ENCODE results near the gene DNAJC3.

Gene DNAJC3

DNA sequence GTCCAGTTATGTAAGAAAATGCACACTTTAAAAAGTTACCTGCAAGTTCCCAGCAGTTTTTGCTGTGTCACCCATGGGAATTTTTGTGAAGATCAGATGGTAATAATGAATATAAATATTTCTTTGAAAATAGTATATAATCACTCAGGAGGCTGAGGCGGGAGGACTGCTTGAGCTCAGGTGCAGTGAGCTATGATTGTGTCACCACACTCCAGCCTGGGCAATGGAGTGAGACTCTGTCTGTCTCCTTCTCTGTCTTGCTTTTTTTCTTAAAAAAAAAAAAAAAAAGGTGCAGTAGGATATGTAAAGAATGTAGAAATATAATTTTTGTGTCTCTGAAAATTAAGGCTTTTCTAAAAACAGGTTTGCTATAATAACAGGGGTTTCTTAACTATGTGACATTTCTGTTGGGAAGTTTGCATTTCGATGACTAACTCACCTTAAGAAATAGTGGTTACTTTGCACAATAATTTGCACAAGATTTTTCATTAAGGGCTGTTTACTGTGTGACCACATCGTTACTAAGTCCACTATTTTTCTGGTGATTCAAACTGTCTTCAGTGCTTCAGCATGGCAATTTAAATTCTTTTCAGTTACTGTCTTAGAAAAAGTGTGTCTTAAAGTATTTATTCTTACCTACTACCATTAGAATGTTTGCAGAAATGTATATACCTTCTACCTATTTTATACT, 37.3 kb downstream of the DNAJC3 start:
- DNase-seq (ENCODE audit: low read depth), result no peak
- TF ChIP-seq, protein P1, sequence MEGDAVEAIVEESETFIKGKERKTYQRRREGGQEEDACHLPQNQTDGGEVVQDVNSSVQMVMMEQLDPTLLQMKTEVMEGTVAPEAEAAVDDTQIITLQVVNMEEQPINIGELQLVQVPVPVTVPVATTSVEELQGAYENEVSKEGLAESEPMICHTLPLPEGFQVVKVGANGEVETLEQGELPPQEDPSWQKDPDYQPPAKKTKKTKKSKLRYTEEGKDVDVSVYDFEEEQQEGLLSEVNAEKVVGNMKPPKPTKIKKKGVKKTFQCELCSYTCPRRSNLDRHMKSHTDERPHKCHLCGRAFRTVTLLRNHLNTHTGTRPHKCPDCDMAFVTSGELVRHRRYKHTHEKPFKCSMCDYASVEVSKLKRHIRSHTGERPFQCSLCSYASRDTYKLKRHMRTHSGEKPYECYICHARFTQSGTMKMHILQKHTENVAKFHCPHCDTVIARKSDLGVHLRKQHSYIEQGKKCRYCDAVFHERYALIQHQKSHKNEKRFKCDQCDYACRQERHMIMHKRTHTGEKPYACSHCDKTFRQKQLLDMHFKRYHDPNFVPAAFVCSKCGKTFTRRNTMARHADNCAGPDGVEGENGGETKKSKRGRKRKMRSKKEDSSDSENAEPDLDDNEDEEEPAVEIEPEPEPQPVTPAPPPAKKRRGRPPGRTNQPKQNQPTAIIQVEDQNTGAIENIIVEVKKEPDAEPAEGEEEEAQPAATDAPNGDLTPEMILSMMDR (IDR thresholded peaks at IDR 0.05; ENCODE audit: low read depth, low read length, missing control alignments), result no peak
- no peak overlapping the region for H3K4me3 ChIP-seq (ENCODE audit: low read depth, low read length)

DNA sequence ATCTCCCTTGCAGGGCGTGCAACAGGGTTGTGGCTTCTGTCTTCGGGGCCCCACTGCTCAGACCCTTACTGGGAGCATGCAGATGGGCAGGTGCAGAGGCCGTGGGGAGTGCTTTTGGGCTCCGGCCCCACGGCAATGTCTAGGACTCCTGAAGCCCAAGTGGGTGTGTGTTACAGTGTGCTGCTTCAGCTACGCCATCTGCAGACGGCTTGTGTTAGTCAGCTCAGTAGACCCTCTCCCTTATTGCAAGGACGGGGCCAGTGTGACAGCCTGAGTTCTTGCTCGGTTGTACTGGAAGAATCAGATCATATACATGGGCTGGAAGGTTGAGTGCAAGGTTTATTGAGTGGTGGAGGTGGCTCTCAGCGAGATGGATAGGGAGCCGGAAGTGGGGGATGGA, 39.3 kb downstream of the DNAJC3 start:
- no peak overlapping the region for H3K4me3 ChIP-seq (ENCODE audit: low read depth, low read length)
- TF ChIP-seq, protein P1 (IDR thresholded peaks at IDR 0.05; ENCODE audit: low read depth, low read length, missing control alignments), result no peak
- DNase-seq (ENCODE audit: low read depth), result no peak

DNA sequence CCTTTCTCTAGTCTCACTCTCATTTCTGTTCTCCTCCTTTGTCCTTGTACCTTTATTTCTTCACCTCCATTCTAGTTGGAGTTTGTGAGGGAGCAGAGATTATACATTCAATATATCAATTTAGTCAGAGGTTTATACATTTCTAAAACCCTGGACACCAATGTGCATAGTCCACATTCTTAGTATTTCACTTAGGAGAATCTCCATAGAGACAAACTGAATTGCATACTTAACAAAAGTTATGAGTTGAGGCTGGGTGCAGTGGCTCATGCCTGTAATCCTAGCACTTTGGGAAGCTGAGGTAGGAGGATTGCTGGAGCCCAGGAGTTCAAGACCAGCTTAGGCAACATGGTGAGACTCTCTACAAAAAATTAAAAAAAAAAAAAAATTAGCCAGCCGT, 45.3 kb downstream of the DNAJC3 start:
- no peak overlapping the region for H3K4me3 ChIP-seq (ENCODE audit: low read depth, low read length)
- TF ChIP-seq, protein P1 (IDR thresholded peaks at IDR 0.05; ENCODE audit: low read depth, low read length, missing control alignments), result no peak

DNA sequence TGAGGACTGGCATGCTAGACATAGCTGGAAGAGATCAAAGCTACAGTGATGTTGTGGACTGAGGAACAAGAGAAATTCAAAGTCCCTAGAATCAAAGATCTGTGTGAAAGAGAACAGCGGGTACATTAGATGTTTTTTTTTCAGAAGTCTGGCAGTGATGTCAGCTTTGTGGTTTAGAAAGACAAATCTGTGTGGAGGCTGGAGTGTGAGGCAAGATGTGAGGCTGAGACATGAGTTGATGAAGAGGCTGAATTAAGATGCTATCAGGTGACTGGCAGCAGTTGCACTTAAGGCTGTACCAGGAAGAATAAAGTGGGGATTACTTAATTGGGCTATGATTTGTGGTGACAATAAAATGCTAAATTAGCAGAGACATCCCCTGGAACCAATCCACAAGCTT, 46.5 kb downstream of the DNAJC3 start:
- no peak for DNase-seq (ENCODE audit: low read depth)
- no peak overlapping the region for H3K4me3 ChIP-seq (ENCODE audit: low read depth, low read length)
- TF ChIP-seq, protein P1 (IDR thresholded peaks at IDR 0.05; ENCODE audit: low read depth, low read length, missing control alignments), result no peak

More for the DNA sequence above, 45.3 kb downstream of the DNAJC3 start:
- no peak for DNase-seq (ENCODE audit: low read depth)

DNA sequence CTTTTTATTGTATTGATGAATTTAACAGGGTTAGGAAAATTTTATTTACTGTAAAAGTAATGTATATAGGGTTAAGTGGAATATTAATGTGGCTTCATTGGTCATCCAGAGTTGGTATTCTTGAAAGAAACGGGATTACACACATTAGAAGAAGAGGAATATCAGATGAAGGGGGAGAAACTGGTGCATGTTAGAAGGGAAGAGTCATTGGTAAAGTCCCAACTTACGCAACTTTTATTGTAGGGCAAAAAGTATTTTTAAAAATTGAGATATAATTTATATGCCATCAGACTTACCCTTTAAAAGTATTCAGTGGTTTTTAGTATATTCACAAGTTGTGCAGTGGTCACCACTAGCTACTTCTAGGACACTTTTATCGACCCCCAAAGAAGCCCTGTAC, 47.3 kb downstream of the DNAJC3 start:
- no peak overlapping the region for H3K4me3 ChIP-seq (ENCODE audit: low read depth, low read length)
- TF ChIP-seq, protein P1 (IDR thresholded peaks at IDR 0.05; ENCODE audit: low read depth, low read length, missing control alignments), result no peak
- no peak for DNase-seq (ENCODE audit: low read depth)

DNA sequence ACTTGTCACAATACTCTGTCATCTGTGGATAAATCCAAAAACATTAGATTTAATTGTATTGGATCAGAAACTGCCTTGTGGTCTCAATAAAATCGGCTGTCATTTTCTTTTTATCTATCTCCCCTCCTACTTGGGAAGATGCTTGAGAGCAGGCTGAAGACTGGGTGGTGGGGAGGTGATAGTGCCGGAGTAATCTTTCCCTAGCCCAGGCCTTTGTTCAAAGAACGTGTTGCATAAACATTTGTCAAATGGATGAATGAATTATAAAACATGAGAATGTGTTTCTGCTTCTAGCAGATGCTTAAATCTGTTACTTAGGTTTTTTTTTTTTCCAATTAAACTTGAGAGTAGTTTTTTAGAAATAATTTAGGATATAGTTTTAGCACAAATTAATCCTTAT, 49.9 kb downstream of the DNAJC3 start:
- TF ChIP-seq, protein P1 (IDR thresholded peaks at IDR 0.05; ENCODE audit: low read depth, low read length, missing control alignments), result no peak
- no peak for DNase-seq (ENCODE audit: low read depth)
- no peak overlapping the region for H3K4me3 ChIP-seq (ENCODE audit: low read depth, low read length)

DNA sequence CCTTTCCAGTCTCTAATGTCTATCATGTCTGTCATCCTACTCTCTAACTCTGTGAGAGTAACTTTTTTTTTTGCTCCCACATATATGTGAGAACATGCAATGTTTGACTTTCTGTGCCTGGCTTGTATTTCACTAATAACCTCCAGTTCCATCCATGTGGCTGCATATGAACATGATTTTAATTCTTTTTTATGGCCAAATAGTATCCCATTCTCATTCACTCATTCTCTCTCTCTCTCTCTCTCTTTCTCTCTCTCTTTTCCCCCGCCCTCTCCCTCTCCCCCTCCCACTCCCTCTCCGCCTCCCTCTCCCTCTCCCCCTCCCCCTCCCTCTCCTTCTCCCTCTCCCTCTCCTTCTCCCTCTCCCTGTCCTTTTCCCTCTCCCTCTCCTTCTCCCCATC, 52.0 kb downstream of the DNAJC3 start:
- H3K4me3 ChIP-seq (ENCODE audit: low read depth, low read length), result no peak overlapping the region
- TF ChIP-seq, protein P1 (IDR thresholded peaks at IDR 0.05; ENCODE audit: low read depth, low read length, missing control alignments), result no peak
- DNase-seq (ENCODE audit: low read depth), result no peak

All from GM12864 (cell line).